GM21367 (cell line): ENCODE measurements around the gene RCE1.

Source experiments
- ATAC-seq: cut with Tn5 transposase; IDR thresholded peaks from one replicate; pipeline ENCODE4 v1.9.1; 2021; ENCODE audit not compliant: unreplicated experiment

RCE1 gene

DNA sequence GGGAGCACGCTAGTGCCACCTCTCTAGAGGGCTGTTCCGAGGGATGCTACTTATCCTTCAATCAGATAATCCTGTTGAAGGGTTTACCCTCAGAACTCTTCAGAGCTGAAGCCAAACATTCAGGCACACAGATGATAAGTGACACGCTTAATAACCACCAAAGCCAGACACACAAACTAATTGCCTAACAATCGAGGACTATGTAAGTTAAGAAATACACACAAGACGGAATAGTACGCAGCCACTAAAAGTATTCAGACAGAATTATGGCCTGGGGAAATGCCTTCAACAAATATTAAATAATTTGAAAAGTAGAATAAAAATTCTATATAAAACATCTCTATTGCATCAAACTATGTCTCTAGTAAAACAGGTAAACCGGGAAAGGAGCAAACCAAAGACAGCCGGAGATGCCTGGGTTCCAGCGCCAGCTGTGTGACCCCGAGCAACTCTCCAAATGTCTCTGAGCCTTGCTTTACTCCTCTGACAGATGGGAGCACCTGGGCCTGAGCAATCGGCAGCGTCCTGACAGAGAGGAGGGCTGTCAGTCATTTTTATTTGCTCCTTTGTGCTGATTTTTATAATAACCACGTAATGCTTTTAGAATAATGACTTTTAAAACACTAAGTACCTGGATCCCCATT, 25.0 kb downstream of the RCE1 start:
- ATAC-seq, result no peak

DNA sequence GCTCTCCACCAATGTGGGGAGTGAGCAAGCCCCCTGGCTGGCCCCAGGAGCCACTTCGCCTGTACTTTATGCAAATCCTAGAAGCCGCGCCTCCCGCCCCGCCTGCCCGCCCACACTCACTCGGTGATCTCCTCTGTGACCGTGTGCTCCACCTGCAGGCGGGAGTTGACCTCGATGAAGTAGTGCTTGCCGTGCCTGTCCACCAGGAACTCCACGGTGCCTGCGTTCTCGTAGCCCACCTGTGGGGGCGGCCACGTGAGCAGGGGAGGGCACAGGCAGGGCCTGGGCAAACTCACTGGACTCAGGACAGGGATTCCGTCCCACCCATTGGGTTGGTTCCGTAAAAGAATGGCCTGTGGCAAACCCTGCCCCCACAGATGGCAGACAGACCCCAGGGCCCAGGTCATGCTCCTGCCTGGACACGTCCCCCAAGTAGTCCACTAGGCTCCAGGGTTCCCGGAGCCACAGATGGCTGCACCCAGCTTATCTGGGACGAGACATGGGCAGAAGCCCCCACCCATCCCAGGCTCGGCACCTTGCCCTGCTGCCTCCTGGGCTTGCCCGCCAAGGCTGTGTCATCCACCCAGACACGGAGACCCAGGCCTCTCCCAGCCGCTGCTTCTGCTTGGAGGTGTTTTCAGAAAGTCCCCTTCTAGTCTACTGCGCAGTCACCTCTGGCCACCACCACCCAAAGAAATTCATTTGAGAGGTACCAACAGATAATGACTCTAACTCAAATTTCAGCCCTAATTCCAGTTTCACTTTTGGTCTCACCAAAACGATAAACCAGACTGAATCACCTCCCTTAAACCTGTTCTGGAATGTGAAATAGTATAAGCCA, 25.7 kb downstream of the RCE1 start:
- ATAC-seq, result peak; percentile 64

DNA sequence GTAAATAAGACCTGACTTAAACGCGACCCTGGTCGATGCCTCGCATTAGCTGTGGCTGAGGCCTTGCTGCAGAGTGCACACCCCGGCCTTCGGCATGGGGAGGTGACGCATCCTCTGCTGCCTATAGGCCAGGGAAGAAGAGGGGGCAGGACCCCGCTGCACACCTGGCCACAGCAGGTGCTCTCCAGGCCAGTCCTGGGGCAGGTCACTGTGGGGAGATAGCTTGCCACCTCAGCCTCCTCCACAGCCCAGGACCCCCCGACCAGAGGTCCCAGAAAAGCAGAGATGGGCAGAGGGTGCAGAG, 26.3 kb downstream of the RCE1 start:
- ATAC-seq, result no peak

DNA sequence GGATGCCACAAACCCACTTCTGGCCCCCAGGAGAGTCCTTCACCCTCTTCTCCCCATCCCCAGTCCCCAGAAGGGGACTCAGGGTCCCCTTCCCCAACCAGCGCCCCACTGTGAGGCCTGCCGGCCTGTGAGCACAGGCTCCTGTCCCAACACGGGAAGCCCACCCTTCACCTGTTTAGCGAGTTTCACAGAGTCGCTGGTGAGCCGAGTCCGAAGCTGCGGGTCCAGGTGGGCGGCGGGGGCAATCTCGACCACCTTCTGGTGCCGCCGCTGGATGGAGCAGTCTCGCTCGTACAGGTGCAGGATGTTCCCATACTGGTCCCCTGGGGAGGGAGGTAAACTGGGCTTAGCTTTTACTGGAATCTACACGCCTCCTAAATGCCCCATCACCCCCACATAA, 26.9 kb downstream of the RCE1 start:
- ATAC-seq, result no peak

DNA sequence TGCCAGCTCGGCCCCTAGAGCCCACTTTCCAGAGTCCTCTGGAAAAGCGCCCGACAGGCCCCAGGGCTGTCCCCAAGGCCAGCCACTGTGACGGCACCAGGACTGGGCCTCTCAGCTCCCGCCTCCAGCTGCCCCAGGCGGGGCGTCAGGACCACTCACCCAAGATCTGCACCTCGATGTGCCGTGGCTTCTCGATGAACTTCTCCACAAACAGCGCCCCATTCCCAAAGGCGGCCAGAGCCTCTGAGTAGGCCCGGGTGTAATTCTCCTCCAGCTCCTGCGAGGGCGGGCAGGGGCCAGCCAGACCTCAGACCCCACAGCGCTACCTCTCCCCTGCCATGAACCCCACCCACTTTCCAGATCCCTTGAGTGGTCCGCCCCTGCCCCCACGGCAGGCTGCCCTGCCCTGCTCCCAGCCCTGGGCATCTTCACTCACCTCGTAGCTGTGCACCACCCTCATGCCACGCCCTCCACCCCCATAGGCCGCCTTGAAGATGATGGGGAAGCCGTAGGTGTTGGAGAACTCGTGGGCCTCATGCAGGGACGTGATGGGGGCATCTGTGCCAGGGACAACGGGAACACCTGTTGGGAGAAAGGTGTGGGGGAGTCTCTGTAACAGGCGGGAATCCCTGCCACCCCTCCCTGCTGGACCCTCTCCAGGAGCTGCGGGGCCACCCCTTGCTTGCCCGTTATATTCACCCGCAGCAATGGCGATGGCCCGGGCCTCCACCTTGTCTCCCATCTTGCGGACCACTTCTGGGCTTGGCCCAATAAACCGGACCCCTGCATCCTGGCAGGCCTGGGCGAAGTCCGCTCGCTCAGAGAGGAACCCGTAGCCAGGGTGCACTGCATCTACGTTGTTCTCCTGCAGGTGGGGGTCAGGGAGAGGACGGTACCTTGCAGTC, 27.6 kb downstream of the RCE1 start:
- no peak for ATAC-seq

DNA sequence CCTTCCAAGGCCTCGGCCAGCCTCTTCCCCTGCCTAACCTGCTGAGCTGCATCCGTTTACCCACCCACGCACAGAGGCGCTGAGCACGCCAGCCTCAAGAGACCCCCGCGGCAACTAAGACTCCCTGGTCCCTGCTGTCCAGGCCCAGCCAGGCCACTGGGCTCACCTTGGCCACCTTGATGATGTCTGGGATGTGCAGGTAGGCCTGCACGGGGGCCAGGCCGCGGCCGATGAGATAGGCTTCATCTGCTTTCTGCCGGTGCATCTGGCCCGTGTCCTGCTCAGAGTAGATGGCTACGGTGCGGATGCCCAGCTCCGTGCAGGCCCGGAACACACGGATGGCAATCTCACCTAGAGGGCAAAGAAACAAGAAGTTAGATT, 28.3 kb downstream of the RCE1 start:
- no peak for ATAC-seq

DNA sequence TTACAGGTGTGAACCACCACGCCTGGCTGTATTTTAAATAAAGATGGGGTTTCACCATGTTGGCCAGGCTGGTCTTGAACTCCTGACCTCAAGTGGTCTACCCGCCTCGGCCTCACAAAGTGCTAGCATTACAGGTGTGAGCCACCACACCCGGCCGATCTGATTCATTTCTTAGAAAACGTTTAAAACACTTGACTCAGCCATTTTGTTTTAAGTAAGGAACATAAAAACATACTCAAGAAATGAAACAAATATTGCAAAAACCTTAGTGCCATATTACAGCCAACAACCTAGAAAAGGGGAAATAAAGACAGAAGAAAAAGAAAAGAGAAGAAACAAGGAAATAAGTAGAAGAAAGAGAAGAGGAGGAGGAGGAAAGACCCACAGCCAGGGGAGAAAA, 31.0 kb downstream of the RCE1 start:
- no peak for ATAC-seq

DNA sequence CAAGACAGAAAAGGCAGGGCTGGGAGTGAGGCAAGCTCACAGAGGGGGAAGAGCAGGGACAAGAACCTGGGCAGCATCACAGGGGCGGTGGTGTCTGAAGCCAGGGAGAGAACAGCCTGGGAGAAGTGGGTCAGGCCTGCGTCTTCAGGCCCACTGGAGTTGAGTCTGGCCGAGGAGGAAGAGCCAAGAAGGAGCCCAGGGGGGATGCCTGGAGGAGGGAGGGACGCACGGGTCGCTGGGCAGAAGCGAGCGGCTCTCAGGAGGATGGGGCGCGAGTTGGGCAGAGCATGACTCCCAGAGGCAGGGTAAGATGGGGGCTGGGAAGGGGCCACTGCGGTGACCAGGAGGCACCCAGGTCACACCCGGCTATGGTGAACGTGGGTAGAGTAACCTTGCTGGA, 32.1 kb downstream of the RCE1 start:
- no peak for ATAC-seq

DNA sequence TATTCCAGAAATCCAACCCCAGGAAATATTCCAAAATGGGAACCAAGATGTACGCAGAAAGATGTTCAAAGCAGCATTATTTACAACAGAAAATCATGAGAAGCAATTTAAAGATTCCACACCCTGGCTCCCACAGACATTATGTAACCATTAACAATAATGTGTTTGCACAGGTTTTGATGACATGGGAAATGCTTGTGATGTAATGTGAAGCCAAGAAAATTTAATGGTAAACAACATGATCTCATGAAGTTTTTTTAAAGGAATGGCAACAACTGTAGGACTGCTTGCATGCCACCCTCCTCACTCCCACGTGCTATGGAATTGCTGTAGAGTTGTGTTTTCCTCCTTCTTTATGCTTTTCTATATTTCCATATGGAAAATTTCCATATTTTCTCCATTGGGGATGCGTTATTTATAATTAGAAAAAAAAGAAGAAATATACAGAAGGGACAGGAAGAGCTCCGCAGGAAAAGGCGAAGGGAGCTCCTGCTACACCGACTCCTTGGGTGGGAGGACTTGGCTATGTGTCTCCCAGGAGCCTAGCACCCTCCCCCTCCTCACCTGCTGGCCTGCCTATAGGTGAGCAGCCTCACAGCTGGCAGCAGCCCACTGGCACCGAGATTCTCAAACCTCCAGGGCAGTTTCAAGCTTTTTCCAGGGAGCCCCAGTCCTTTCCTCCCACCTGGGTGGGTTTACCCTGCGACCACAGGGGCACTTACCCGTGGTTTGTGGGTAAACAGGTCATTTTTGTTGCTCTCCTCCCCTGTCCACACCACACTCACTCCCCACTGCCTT, 34.5 kb downstream of the RCE1 start:
- no peak for ATAC-seq

DNA sequence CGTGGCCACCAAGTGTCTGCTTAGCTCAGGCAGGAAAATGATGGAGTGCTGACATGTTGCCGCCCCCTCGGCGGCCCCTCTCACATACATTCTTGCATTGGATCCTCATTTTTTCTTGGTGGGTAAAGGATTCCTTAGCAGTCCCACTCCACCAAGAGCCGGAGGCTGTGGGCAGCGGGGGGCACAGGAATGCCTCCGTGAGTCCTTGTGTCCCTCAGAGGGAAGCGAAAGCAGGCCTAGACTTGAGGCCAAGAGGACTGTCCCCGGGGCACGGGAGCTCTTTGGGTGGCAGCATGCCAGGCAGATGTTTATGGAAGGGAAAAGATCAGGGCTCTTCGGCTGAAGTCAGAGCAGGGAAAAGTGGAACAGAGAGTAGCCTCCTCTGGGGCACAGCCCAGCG, 35.2 kb downstream of the RCE1 start:
- no peak for ATAC-seq

DNA sequence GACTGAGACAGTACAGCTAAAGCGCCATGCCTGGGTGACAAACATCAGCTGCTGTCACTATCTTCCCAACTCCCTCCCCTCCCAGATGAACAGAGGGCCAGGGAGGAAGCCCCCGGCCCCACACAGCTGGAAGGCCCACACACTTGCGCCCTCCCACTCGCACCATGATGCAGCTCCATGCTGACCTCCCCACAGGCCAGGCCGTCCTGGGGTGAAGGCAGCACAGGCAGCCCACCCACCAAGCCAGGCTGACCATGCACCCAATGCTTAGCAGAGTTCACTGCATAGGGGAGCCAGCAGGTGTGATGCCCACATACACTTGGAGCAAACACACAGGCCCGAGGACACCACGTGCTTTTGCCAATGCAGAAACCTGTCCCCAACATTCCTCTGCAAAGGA, 35.8 kb downstream of the RCE1 start:
- no peak for ATAC-seq

DNA sequence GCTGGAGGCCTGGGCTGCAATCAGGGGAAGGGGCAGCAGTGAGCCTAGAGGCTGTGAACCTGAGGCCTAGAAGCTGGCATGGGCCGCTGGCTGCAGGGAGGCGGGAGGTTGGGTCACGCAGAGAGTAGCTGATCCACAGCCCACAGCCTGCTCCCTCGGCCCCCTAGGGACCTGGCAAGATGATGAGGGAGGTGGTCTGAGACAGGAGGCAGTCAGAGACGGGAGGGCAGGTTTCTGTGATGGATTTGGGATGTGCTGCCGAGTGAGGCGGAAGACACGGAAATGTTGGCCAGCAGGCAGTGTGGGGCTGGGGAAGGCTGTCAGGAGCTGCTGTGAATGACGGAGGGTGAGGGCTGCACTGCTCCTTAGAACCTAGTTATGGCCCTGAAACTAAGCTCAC, 36.3 kb downstream of the RCE1 start:
- ATAC-seq, result no peak

DNA sequence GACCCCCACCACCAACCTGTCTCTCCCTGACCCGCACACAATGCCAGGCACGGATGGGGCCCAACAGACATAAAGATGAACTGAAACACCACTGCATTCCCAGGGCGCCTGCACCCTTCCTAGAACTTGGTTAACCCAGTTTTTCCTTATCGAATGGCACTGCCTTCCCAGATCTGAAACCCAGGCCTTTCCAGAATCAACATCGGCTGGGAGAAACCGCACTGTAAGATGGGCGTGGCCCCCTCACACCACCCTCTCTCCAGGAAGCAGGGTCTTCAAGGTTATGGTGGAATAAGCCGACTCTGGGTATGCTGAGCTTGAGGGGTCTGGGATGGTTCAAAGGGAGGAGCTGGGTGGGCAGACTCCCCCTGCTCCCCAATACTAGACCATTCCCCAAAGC, 36.8 kb downstream of the RCE1 start:
- no peak for ATAC-seq

DNA sequence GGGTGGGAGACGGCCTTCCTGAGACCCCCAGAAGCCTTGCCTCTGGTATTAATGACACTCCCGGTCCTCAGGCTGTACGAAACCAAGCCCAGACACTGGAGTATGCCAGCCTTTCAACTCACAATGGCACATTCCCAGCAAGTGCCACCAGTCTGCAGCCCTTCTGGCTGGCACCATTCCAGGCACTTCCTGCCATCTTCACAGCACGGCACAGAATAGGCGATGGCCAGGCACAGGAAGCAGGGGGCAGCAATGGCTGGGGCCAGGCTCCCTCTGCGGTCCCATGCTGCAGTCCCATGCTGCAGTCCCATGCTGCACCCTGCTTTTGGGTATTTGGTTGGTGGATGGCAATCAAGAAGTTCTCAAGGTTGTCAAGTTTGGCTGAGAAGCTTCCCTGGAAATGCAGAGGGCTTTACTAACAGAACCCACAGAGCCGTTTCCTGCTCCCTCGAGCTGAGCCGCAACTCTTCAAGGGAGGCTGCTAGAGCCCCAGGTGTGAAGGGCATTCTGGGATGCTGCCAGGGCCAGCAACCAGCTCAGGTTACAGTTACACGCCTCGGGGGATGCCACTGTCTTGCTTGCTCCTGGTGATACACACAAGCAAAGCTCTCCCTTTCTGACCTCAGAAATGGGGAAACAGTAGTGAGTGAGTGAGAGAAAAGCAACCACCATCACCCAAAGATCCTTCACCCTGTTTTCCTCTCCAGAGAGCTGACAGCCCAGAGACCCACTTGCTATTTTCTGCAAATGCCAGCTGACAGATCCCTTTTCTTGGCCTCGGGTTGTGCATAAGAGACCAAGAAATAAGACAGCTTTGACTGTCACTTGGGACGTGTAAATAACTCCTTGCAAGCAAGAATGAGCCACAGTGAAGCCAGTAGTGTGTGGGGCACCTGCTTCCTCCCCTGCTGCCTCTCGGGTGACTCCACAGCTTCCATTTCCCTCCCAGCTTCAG, 37.5 kb downstream of the RCE1 start:
- no peak for ATAC-seq

DNA sequence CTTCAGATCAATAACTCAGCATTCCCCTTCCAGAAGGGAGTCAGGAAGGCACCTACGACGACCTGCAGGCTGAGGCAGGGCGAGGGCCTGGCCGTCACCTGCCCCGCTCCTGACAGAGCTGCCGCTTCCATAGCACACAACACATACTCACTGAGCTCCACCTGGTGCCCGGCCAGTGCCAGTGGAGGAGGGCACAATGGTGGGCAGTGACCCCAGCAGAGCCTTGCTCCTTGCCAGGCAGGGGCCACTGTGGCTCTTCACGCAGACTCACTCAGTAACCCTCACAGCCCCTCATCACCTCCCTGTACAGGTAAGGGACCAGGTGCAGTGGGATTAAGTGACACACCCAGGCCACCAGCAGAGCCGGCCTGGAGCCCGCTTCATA, 38.2 kb downstream of the RCE1 start:
- no peak for ATAC-seq

DNA sequence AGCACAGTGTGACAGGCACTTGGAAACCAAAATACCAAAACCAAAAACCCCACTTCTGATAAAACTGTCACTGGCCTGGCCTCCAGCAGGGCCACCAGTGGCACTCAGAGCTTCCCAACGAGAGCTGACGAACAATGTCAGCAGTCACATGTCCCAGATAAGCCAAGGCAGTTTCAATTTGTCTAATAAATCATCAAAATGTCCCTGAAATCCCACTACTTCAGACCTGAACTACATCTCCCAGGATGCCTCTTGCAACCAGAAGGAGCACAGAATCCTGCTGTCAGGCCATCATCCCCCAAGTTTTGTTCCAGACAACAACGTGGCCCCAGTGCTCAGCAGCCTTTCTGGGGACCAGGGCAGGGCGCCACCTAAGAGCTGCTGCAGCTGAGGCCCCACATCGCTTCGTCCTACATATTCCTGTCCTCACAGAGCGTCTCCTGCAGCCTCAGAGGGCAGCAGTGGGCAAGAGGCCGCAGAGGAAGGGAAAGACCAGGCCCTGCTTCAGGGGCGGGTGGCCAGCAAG, 38.7 kb downstream of the RCE1 start:
- no peak for ATAC-seq

DNA sequence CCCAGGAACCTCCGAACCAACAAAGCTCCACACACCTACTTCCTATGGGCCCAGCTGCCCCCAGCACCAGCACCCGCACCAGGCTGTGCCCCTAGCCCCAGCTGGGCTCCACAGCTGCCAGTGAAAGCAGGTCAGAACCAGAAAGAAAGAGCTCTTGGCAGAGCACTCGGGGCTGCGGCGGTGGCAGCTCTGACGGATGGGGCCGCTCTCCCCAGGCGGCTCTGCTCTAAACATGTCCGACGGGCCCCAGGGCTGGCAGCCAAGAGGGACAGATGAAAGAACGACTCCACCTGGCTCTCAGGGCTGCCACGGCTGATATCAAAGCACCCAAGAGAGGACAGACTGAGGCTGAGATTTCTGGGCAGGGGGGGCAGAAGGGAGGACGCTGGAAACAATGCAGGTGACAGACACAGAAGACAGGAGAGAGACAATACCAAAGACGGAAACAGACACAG, 39.3 kb downstream of the RCE1 start:
- no peak for ATAC-seq

DNA sequence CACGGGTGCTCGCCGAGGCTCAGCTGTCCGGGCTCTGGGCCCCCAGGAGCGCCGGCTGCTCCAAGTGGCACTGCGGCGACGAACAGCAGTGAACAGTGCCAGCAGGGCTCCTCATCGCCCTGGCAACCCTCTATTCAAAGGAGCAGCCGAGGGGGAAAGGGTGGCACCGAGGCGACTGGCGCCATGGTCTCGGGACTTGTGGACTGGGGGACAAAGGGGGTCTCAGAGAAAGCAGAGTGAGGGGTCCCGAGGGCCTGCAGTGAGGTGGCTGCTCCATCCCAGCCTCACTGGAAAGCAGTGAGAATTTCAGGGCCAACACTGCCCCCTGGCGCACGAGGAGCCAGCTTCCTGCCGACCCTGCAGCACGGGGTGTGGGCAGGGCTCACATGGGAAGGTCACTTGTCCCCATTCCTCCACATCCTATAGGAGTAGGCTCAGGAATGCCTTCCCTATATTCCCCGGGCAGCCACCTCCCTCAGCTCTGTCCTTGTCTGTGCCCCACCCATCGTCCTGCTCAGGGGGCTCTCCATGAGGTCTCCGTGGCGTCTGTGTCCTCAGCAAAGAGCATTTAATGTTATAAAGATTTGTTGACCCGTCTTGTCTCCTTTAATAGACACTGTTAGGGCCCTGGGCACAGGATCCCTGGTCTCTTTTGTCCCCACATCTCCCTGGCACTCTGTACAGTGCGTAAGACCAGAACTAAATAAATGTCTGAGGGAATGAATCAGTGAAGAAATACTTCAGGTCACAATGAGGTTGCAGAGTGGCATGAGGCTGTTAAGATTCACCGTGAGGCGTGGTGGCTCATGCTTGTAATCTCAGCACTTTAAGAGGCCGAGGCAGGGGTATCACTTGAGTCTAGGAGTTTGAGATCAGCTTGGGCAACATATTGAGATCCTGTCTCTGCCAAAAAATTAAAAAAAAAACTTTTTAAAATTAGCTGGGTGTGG, 40.0 kb downstream of the RCE1 start:
- no peak for ATAC-seq

DNA sequence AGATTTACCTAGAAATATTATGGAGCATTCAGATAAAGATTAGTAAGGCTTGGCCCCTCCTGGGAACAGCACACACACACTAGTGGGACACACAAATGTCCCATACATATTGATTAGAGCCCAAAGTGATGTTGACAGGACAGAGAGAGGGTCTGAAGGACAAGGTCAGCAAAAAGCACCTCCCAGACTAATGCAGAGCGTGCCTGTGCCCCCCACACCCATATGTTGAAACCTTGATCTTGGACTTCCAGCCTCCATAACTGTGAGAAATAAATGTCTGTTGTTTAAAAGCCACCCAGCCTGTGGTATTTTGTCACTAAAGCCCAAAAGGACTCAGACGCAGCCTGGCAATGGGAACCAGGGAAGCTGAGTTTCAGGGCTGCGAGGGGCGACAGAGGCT, 41.2 kb downstream of the RCE1 start:
- ATAC-seq, result no peak
